Keratinocyte (primary cell): ENCODE data around the gene KIF16B. TPM values are rescaled to one million over a fixed set of nuclear protein-coding genes. Genes with fewer than 3 reads are reported as not detected.

Experiments
- DNase-seq: peaks from one replicate; pipeline ENCODE4 v3.0.0-alpha.2; 2011; ENCODE audit warnings: low read depth, missing footprints, low spot score
- FAIRE-seq: peaks from 2 replicates; lab custom pipeline; 2011; peaks lifted over from hg19 to GRCh38; lab: Jason Lieb, UNC
- H2AFZ ChIP-seq: 2 replicates; pipeline ENCODE4 v1.6.0; 2012; ENCODE audit warnings: low read length, control low read depth, inconsistent platforms; ENCODE audit not compliant: control insufficient read depth
- H3K27ac ChIP-seq: 2 replicates; pipeline ENCODE4 v1.5.1; 2011; ENCODE audit warnings: low read length; ENCODE audit not compliant: control insufficient read depth, insufficient read depth
- H3K27me3 ChIP-seq: 3 replicates; pipeline ENCODE4 v1.6.0; 2011; ENCODE audit warnings: low read length; ENCODE audit not compliant: control insufficient read depth, insufficient read depth; ENCODE audit errors: extremely low read depth
- H3K36me3 ChIP-seq, 2 experiments: 2 replicates in 1 of 2; 3 replicates in 1 of 2; pipeline ENCODE4 v1.5.1; 2011; ENCODE audit warnings: low read length in 2 of 2, mild to moderate bottlenecking in 1 of 2; ENCODE audit not compliant: control insufficient read depth in 2 of 2, insufficient read depth in 2 of 2; ENCODE audit errors: extremely low read depth in 1 of 2
- H3K4me1 ChIP-seq: 3 replicates; pipeline ENCODE4 v1.5.1; 2011; ENCODE audit warnings: low read length; ENCODE audit not compliant: control insufficient read depth, insufficient read depth; ENCODE audit errors: extremely low read depth
- H3K4me2 ChIP-seq: 3 replicates; pipeline ENCODE4 v1.6.0; 2011; ENCODE audit warnings: low read depth, low read length; ENCODE audit not compliant: control insufficient read depth, insufficient read depth; ENCODE audit errors: extremely low read depth
- H3K4me3 ChIP-seq, 3 experiments: fragments of 200-600 bp in 1 of 3; sonication (generic) in 1 of 3; 2 replicates in 2 of 3; 3 replicates in 1 of 3; pipeline ENCODE4 v1.5.1; 2011 to 2016; ENCODE audit warnings: low read length in 3 of 3, mild to moderate bottlenecking in 3 of 3, control low read depth in 2 of 3, inconsistent platforms in 1 of 3, low read depth in 1 of 3, mixed read lengths in 1 of 3, mixed run types in 1 of 3, moderate library complexity in 1 of 3; ENCODE audit not compliant: control insufficient read depth in 2 of 3, insufficient read depth in 2 of 3; ENCODE audit errors: extremely low read depth in 1 of 3
- H3K79me2 ChIP-seq: 2 replicates; pipeline ENCODE4 v1.6.0; 2012; ENCODE audit warnings: low read length; ENCODE audit not compliant: control insufficient read depth, insufficient read depth
- H3K9ac ChIP-seq: 3 replicates; pipeline ENCODE4 v1.6.0; 2011; ENCODE audit warnings: low read length; ENCODE audit not compliant: control insufficient read depth, insufficient read depth; ENCODE audit errors: extremely low read depth
- H3K9me1 ChIP-seq: 3 replicates; pipeline ENCODE4 v1.6.0; 2011; ENCODE audit warnings: low read length; ENCODE audit not compliant: control insufficient read depth, insufficient read depth; ENCODE audit errors: extremely low read depth
- H3K9me3 ChIP-seq: 2 replicates; pipeline ENCODE4 v1.5.1; 2012; ENCODE audit warnings: low read depth, low read length; ENCODE audit not compliant: control insufficient read depth
- H4K20me1 ChIP-seq: 3 replicates; pipeline ENCODE4 v1.6.0; 2011; ENCODE audit warnings: low read length; ENCODE audit not compliant: control insufficient read depth, insufficient read depth; ENCODE audit errors: extremely low read depth
- EZH2 ChIP-seq: IDR thresholded peaks from one replicate; pipeline ENCODE4 v1.6.1; 2012; ENCODE audit warnings: inconsistent platforms, mild to moderate bottlenecking, low read length, moderate library complexity
- dilution Hi-C: fragments of 300-500 bp; cut with MboI; formaldehyde crosslinking; loops from one replicate; pipeline ENCODE4 v1.7.0; 2020; ENCODE audit warnings: low sequenced_read_pairs; ENCODE audit not compliant: extremely low pct_ligation_motif_present
- polyA plus RNA-seq, 5 experiments: library from polyadenylated mRNA; depleted of rRNA in 3 of 5; stranded (reverse) in 3 of 5; stranded (forward) in 1 of 5; unstranded in 1 of 5; fragments of >200 nt; gene quantifications; 1 replicate in 1 of 5; 2 replicates in 3 of 5; 3 replicates in 1 of 5; pipeline versions ENCODE4 v1.2.1 to v1.2.3, GENCODE V29; 2011 to 2012; ENCODE audit warnings: missing spikeins in 2 of 5, low read depth in 1 of 5, low replicate concordance in 1 of 5
- TF ChIP-seq, protein P1 (sequence below), 3 experiments: IDR thresholded peaks in 1 of 3; conservative IDR thresholded peaks in 1 of 3; optimal IDR thresholded peaks in 1 of 3; 2 replicates in 2 of 3; 3 replicates in 1 of 3; pipeline versions ENCODE3 to v1.5.1; 2011; ENCODE audit warnings: low read length in 3 of 3, mild to moderate bottlenecking in 3 of 3, moderate library complexity in 2 of 3, control low read depth in 1 of 3, inconsistent platforms in 1 of 3; ENCODE audit not compliant: insufficient read depth in 2 of 3; ENCODE audit errors: extremely low read depth in 1 of 3

KIF16B gene
- polyA plus RNA-seq, 1 donor (not counting 4 experiments of a cell fraction or from before 2014, with no cell fraction given) = 16.1 TPM

DNA sequence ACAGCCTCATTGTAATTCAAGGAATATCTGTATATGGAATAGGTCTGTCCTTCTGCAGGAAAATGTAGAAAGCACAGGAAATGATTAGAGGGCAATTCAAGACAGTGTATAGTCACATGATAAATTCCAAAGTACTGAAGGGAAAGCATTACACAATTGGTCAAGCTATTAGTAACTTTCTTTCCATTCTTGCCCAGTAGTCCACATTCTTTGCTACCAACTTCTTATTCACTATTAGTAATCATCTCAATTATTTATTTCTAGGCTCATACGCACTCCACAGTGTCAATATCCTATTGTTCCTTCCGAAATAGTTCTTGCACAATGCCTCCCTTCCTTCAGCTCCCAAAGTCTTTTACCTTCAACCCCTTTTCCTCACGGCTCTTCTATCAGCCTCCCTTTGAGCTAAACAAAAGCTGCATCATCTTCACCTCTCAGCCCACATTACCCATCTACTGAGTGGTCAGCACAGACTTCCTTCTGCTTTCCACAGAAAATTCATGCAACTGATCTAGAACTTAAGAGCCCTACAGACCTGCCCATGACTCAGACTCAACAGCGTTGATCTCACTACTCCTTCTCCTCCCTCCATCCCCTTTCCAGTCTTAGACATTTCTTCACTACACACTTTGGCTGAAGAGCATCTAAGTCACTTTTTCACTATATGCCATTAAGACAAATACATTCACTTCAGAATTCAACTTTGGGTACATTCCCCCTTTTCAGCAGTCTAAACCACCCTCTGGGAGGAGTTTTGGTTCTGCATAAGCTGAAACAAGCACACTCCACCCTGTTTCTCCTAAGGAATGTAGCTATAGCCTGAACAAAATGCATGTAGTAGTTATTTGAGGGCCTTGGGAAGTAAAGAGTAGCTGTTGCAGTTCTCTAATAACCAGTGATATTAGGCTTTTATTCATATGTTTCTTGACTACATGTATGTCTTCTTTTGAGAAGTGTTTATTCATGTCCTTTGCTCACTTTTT, 157.9 kb downstream of the KIF16B start:
- H3K36me3 ChIP-seq = peaks cover 2% of the 10 kb centered on the region in 2 experiments
- H3K4me2 ChIP-seq = no peak overlapping the region
- no peaks in the 10 kb centered on the region for H4K20me1 ChIP-seq
- no peak overlapping the region for H3K9ac ChIP-seq
- H3K4me1 ChIP-seq = peaks cover 3% of the 10 kb centered on the region
- no peak overlapping the region for H3K4me3 ChIP-seq
- dilution Hi-C loops = no loop called here
- no peaks in the 10 kb centered on the region for H3K79me2 ChIP-seq
- no peaks in the 10 kb centered on the region for H3K27me3 ChIP-seq
- no peaks in the 10 kb centered on the region for H3K9me3 ChIP-seq
- no peak for DNase-seq
- no peaks in the 10 kb centered on the region for H3K9me1 ChIP-seq
- no peak overlapping the region for H2AFZ ChIP-seq
- FAIRE-seq = no peak
- TF ChIP-seq, protein P1, sequence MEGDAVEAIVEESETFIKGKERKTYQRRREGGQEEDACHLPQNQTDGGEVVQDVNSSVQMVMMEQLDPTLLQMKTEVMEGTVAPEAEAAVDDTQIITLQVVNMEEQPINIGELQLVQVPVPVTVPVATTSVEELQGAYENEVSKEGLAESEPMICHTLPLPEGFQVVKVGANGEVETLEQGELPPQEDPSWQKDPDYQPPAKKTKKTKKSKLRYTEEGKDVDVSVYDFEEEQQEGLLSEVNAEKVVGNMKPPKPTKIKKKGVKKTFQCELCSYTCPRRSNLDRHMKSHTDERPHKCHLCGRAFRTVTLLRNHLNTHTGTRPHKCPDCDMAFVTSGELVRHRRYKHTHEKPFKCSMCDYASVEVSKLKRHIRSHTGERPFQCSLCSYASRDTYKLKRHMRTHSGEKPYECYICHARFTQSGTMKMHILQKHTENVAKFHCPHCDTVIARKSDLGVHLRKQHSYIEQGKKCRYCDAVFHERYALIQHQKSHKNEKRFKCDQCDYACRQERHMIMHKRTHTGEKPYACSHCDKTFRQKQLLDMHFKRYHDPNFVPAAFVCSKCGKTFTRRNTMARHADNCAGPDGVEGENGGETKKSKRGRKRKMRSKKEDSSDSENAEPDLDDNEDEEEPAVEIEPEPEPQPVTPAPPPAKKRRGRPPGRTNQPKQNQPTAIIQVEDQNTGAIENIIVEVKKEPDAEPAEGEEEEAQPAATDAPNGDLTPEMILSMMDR (optimal IDR thresholded peaks at IDR 0.05 in 1 of 3, IDR thresholded peaks at IDR 0.05 in 1 of 3, conservative IDR thresholded peaks at IDR 0.05 in 1 of 3; ENCODE audit: extremely low read depth in 1 of 3, insufficient read depth in 2 of 3, low read length in 3 of 3) = no peak
- no peak for TF ChIP-seq EZH2
- no peak overlapping the region for H3K27ac ChIP-seq

DNA sequence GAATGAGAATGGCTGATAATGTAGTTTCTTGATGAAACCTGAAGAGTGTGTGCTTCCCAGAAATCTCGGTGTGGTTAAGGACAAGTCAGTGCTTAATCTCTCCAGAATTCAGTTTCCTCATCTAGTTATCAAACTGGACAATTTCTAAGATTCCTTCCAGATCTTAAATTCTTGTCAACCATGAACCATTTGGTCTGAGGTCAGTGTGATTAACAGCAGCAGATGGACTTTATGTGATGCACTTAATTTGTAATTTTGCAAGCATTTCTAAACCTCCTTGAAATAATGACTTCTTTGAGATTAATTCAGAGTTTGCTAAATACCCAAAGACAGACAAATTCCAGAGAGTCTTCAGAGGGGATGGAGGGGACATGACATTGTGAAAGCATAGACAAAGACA, 160.3 kb downstream of the KIF16B start:
- Histone ChIP-seq H3K9ac (no peak overlapping the region), H3K9me3 (no peaks in the 10 kb centered on the region), H3K4me1 (no peaks in the 10 kb centered on the region), H3K4me2 (no peak overlapping the region), H3K4me3 (no peak overlapping the region), H4K20me1 (no peaks in the 10 kb centered on the region), H3K36me3 (peaks cover 0 to 2% of the 10 kb centered on the region in 2 experiments), H3K79me2 (no peaks in the 10 kb centered on the region), H2AFZ (no peak overlapping the region), H3K9me1 (no peaks in the 10 kb centered on the region), H3K27ac (no peak overlapping the region), H3K27me3 (no peaks in the 10 kb centered on the region)
- TF ChIP-seq, protein P1 (optimal IDR thresholded peaks at IDR 0.05 in 1 of 3, IDR thresholded peaks at IDR 0.05 in 1 of 3, conservative IDR thresholded peaks at IDR 0.05 in 1 of 3; ENCODE audit: extremely low read depth in 1 of 3, insufficient read depth in 2 of 3, low read length in 3 of 3) = no peak
- TF ChIP-seq EZH2 = no peak
- no peak for DNase-seq
- no peak for FAIRE-seq
- dilution Hi-C loops = no loop called here
